GM19455 (cell line): ENCODE results near the gene KCNK5.

Source experiments
- ATAC-seq: cut with Tn5 transposase; IDR thresholded peaks from one replicate; pipeline ENCODE4 v1.9.1; 2021; ENCODE audit not compliant: unreplicated experiment

Gene KCNK5

GRCh38 chr6:39178235-39178634 lies 51.0 kb downstream of the KCNK5 start:
- ATAC-seq, result no peak

- ATAC-seq, result no peak
Measured at GRCh38 chr6:39177130-39177529, 52.1 kb downstream of the KCNK5 start.

- ATAC-seq, result no peak
Measured at GRCh38 chr6:39173270-39173669, 56.0 kb downstream of the KCNK5 start.

- ATAC-seq, result no peak
Measured at GRCh38 chr6:39172377-39172757, 56.9 kb downstream of the KCNK5 start.

GRCh38 chr6:39171489-39172376 lies 57.5 kb downstream of the KCNK5 start:
- ATAC-seq, result no peak

GRCh38 chr6:39170860-39171259 lies 58.4 kb downstream of the KCNK5 start:
- no peak for ATAC-seq

GRCh38 chr6:39170389-39170788 lies 58.9 kb downstream of the KCNK5 start:
- ATAC-seq, result no peak

GRCh38 chr6:39169448-39170344 lies 59.6 kb downstream of the KCNK5 start:
- ATAC-seq, result no peak

GRCh38 chr6:39167866-39168625 lies 61.2 kb downstream of the KCNK5 start:
- no peak for ATAC-seq

- no peak for ATAC-seq
Measured at GRCh38 chr6:39167321-39167720, 62.0 kb downstream of the KCNK5 start.

- ATAC-seq, result no peak
Measured at GRCh38 chr6:39166912-39167290, 62.4 kb downstream of the KCNK5 start.

GRCh38 chr6:39166189-39166911 lies 62.9 kb downstream of the KCNK5 start:
- peak; percentile 53 for ATAC-seq

- ATAC-seq, result no peak
Measured at GRCh38 chr6:39157511-39157910, 71.8 kb downstream of the KCNK5 start.

GRCh38 chr6:39156801-39157200 lies 72.5 kb downstream of the KCNK5 start:
- no peak for ATAC-seq

- ATAC-seq, result no peak
Measured at GRCh38 chr6:39154705-39155104, 74.6 kb downstream of the KCNK5 start.

GRCh38 chr6:39153766-39154397 lies 75.4 kb downstream of the KCNK5 start:
- ATAC-seq, result no peak

GRCh38 chr6:39152262-39152661 lies 77.0 kb downstream of the KCNK5 start:
- no peak for ATAC-seq

GRCh38 chr6:39151211-39151610 lies 78.1 kb downstream of the KCNK5 start:
- ATAC-seq, result no peak

- ATAC-seq, result no peak
Measured at GRCh38 chr6:39144481-39145173, 84.6 kb downstream of the KCNK5 start.
